Hindlimb muscle (tissue), 1 donor: ENCODE results near the gene BLTP3A. TPM values are rescaled to one million over a fixed set of nuclear protein-coding genes. Genes with fewer than 3 reads are reported as not detected.
A peak's percentile ranks its signal among the peaks of the same experiment; 100 is the strongest.
"Not testable (repeated sequence)": the region's sequence is repeated elsewhere in the genome, so short reads cannot be mapped to it uniquely, and the experiment has no call there.

Experiments used
- DNase-seq: peaks from one replicate; pipeline ENCODE4 v3.0.0-alpha.2; 2013
- polyA plus RNA-seq: library from polyadenylated mRNA; unstranded; fragments of 120-200 nt; gene quantifications from one replicate; pipeline ENCODE4 v1.2.1, GENCODE V29; 2013; ENCODE audit not compliant: insufficient read length

The BLTP3A gene
- polyA plus RNA-seq, 1 donor = 15.9 TPM

DNA sequence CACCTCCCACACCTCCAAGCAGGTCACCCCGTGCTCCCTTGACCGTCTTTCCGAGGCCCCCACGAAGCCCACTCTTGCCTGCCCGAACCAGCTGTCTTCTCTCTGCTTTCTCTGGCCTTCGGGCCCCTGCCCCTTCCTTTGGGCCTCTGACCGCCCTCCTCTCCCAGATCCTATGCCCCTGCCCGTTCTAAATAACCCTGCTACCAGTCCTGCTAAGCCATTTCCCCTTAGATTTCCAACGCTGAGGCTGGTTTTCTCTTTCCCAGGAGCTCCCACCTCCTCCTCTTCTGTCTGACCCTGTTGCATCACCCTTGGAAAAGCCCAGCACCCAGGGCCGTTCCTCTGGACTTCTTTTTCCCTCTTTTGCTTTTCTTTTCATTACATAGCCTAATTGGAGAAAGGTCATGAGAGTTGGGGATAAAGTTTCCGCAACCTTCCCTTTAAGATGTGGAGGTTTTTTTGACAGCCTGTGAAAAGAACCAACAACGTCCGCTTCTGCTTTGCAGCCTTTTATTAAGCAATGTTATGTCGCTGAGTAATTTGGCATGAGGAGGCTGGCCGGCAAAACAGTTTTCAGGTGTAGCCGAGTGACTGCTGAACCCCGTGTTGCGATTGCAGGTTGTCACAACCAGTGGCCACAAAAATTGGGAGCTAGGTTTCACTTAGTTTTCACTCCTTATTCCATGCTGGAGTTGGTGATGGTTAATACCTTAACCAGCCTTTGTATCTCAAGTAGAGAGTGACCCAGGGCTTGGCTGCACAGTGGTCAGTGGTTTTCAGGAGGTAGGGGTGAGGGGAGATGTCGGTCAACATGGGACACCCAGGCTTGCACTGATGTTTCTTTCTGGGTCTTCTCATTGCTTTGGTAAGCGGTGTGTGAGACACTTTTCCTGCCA lies 970 bp downstream of the BLTP3A start:
- peak; percentile 28 for DNase-seq

DNA sequence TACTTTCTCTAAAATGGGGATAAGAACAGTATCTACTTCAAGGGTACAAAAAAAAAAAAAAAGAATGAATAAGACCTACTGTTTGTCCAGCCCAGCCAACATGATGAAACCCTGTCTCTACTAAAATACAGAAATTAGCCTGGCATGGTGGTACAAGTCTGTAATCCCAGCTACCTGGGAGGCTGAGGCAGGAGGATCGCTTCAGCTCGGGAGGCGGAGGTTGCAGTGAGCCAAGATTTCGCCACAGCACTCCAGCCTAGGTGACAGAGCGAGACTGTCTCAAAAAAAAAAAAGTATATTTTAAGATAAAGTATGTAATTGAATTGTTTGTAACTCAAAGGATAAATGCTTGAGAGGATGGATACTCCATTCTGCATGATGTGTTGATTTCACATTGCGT lies 2.0 kb downstream of the BLTP3A start:
- DNase-seq = no peak

DNA sequence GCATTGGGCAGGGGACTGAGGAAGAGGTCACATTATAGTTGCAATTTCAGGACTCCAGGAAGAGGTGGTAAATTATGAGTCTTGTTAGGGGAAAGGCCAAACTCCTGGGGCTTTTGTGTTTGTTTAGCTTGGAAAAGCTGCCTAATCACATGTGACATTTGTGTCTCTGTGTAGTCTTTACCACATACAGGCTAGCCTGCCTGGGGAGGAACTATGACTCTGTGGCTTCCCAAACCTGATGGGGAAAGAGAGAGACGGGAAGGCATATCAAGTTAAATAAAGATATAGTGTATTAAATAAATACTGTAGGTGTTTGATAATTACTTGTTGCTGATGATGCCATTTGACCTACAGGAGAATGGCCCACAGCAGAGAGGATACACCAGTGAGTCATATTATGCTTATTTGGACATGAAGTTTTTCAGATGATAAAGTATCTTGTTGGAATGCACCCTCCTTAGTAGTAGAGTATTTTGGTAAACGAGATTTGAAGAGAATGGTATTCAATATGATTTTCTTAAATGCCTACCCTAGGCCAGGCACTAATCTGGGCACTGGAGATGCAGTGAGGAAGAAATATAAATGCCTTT lies 4.0 kb downstream of the BLTP3A start:
- no peak for DNase-seq

DNA sequence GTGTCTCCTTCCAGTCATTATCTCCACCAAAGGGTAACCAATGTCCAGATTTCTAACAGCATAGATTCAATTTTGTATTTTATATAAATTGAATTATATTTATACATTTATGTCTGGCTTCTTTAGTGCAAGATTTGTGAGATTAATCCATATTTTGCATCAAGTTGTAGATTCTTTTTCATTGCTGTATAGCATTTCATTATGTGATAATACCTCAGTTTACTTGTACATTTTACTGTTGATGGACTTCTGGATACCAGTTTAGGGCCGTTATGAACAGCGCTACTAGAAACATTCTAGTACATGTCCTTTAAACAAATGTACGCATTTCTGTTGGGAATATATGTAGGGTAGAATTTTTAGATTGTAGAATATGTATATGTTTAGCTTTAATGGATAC lies 6.2 kb downstream of the BLTP3A start:
- no peak for DNase-seq

DNA sequence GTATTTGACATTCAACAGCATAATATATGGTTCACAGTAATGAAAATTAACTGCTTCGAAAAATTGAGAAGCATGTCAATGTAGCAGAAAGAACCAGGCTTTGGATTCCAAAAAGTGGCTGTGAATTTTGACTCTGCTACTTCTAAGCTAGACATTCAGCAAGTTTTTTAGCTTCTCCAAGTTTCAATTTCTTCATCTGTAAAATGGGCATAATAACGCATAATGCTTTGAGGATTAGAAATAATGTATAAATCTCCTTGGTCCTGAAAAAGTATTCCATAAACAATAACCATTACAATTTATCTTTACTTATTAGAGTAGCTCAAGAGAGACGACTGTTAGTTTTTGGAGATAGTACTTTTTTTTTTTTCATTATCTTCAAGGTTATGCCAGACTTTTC lies 7.7 kb downstream of the BLTP3A start:
- no peak for DNase-seq

DNA sequence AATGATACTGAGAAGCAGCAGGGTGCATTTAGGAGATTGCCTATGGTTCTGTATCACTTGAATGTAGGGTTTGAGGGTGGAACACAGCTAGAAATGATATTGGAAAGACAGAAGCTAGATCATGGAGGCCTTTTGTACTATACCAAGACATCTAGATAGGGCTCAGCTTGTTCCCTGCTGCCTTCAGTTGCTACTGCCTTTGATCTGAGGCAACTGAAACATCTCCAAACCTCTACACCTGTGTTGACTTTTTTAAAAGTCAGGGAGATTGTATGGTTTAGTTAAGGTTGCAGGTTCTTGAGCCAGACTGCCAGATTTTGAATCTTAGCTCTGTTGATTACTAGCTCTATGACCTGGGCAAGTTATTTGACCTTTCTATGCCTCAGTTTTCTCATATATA lies 12.7 kb downstream of the BLTP3A start:
- DNase-seq = no peak

DNA sequence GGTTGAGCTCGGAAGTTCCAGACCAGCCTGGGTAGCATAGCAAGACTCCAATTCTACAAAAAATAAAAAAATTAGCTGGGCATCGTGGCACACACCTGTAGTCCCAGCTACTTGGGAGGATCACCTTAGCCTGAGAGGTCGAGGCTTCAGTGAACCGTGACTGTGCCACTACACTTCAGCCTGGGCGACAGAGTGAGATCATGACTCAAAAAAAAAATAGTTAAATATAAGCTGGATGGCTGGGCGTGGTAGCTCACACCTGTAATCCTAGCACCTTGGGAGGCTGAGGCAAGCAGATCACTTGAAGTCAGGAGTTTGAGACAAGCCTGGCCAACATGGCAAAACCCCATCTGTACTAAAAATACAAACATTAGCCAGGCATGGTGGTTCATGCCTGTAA lies 13.2 kb downstream of the BLTP3A start:
- DNase-seq = not testable (repeated sequence)

DNA sequence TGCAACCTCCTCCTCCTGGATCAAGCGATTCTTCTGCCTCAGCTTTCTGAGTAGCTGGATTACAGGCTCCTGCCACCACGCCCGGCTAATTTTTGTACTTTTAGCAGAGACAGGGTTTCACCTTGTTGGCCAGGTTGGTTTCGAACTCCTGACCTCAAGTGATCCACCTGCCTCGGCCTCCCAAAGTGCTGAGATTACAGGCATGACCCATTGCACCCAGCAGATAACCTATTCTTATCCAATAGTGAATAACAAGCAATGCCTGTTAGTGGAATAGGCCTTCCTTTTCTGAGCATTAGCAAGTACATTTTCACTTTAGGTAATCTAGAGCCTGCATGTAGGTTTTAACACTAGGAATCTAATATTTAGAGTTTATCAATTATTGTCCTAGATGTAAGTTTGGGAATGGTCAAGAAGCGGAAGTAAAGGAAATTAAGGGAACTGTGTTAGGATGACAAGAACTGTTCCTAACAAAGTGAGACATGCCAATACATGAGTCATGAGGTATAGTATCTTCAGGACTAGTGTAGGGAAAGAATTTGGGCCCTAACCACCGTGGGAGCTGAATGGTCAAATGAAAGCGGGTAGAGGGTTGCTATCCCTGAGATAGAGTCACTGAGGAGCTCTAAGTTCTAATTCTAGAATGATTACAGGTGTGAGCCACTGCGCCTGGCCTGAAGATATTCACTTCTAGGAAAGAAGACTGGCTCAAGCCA lies 15.0 kb downstream of the BLTP3A start:
- DNase-seq = no peak

DNA sequence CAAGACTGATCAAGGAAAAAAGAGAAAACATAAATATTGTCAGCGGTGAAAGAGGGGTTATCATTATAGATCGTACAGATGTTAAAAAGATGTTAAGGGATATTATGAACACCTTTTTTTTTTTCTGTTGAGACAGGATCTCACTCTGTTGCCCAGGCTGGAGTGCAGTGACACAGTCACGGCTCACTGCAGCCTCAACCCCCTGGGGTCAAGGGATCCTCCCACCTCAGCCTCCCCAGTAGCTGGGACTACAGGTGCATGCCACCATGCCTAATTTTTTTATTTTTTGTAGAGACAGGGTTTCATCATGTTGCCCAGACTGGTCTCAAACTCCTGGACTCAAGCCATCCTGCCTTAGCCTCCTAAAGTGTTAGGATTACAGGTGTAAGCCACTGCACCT lies 16.6 kb downstream of the BLTP3A start:
- DNase-seq = not testable (repeated sequence)

DNA sequence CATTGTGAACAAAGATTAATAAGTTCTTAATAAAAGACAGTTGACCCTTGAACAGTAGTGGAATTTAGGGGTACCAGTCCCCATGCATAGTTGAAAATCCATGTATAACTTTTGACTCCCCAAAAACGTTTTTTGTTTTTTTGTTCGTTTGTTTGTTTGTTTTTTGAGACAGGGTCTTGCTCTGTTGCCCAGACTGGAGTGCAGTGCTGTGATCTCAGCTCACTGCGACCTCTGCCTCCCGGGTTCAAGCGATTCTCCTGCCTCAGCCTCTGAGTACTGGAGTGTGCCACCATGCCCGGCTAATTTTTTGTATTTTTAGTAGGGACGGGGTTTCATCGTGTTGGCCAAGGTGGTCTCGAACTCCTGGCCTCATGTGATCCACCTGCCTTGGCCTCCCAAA lies 17.5 kb downstream of the BLTP3A start:
- DNase-seq = not testable (repeated sequence)

DNA sequence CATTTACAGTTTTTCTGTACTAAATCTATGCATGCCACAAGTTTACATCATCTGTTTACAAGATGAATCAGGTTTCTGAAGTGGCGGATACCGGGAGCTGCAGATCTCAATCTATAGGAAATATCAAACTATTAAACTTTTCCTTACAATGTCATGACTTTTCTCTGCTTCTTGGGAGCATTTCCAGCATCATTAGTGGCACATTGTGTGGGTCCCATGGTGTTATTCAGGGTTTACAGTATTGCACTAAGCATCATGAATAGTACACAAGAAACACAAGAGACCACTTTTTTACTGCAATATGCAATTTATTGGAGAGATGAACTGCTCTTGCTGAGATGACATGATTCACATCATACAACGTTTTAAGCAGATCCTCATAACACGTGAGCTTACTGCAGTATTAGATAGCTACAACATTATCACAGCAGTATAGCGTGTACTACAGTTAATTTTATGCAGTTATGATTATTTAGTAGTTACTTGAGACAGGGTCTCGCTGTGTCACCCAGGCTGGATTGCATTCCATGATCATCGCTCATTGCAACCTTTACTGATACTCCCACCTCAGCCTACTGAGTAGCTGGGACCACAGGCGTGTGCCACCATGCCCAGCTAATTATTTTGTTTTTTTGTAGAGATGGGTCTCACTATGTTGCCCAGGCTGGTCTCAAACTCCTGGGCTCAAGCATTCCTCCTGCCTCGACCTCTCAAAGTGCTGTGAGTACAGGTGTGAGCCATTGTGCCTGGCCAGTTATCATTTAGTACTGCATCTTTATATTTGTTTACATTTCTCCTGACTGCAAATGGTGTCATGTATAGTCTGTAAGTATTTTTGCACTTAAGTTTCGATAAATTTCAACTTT lies 18.4 kb downstream of the BLTP3A start:
- no peak for DNase-seq

DNA sequence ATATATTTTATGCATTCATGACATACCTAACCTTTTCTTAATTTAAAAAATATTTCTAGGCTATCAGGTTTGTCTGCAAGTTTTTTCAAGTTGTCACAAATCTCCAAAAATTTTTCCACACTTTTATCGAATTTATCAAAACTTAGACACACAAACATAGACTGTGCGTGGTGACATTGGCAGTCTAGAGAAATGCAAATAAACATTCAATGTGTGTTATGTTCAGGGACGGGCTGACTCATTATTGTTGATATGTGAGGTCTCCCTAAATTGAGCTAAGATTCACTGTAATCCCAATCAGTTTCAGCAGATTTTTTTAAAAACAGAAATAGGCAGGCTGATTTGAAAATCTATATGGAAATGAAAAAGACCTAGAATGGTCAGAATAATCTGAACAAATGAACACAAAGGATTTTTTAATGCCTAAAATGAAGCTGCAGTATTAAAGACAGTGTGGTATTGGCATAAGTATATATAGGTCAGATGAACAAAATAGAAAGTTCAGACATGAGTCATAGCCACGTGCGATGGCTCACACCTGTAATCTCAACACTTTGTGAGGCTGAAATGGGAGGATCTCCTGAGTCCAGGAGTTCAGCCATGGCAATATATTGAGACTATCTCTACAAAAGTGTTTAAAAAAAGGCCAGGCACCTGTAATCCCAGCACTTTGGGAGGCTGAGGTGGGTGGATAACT lies 19.2 kb downstream of the BLTP3A start:
- DNase-seq = no peak

DNA sequence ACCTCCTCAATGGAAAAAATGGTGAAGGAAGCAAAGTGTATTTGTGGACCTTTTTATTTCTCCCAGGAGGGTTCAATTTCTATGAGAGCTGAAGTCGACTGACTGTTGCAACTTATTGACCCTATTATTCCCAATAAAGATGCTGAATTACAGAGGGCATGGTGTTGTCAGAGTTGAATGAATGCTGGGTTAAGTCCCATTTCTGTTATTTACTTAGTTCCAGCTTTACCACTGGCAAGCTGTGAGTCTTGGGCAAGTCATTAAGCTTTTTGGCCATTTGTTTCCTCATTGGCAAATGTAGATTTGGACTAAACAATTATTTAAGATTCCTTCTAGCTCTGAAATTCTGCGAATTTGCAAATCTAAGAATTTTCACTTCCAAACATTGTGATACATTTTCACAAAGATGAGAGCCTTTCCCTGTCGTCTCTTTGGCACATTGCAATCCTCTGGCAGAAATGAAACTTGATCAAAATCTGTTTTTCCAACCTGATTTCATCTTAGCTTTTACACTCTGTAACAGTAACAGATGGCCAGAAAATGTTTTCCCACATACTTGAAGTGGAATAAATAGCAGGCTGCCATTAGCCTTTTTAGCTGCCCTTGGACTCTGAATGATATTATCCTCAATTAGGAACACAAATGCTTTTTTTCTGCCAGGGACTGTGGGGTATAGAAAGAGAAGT lies 21.3 kb downstream of the BLTP3A start:
- no peak for DNase-seq

DNA sequence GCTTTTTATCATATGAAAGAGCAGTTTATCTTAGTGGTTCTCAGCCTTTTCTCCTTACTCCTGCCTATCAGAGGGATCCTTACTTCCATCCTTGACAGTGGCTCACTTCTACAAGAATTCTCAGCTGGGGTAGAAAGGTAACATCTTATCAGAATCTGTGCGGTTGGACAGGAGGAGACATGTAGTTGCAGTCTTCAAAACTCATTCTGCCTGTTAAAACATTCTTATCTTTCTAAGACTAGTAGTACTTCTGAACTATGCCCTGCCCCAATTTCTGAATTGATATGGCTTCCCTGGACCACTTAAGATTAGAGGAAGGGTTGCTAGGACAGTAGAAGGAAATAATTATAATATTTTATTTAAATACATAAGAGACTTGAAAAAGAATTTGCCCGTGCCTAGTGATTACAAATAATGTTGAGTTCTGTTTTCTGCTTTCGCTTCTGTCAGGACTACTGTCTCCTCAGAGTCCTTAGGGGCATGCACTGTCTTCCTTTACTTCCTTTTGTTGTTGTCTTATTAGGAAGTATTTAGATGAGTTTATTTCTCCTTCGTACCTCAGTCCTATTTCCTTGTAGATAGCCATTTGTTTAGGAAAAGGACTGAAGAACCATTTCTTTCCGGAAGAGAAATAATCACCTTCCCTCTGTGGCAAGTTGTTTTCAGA lies 24.9 kb downstream of the BLTP3A start:
- no peak for DNase-seq

DNA sequence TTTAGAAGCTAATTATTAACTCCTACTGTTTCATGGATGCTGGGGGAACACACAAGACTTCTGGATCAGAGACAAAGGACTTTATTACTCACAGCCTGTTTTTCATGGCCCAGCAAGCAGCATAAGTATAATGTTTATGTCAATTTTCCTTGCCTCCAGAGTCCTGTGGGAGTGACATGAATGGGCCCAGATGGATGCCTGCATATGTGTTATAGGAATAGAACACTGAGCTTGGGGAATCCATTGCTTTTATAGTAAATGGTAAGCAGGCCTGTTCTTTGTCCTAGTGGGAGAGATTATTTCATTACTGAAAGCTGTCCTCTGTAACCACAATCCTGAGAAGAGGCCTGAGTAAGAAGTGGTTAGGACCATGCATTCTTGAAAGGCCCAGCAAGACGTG lies 25.6 kb downstream of the BLTP3A start:
- no peak for DNase-seq

DNA sequence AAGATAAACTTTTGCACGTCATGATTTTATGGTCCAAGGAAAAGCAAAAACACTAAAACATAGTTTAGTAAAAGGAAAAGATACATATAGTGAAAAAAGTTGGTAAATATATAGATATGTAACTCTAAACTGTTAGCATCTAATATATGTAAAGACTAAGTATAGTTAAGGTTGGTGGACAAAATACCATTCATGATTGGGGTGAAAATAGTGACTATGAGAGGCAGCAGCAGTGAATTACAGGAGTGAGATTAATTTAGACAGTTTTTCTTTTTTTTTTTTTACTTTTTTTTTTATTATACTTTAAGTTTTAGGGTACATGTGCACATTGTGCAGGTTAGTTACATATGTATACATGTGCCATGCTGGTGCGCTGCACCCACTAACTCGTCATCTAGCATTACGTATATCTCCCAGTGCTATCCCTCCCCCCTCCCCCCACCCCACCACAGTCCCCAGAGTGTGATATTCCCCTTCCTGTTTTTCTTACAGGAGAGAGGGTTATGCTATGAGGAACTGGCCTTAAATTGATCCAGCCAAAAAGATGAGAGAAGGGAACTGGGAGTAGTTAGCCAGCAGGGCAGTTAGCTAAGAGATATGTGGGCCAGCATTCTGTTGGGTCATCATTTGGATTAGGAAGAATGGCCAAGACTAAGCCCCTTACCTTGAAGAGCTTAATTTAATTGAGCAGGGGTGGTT lies 27.1 kb downstream of the BLTP3A start:
- not testable (repeated sequence) for DNase-seq

DNA sequence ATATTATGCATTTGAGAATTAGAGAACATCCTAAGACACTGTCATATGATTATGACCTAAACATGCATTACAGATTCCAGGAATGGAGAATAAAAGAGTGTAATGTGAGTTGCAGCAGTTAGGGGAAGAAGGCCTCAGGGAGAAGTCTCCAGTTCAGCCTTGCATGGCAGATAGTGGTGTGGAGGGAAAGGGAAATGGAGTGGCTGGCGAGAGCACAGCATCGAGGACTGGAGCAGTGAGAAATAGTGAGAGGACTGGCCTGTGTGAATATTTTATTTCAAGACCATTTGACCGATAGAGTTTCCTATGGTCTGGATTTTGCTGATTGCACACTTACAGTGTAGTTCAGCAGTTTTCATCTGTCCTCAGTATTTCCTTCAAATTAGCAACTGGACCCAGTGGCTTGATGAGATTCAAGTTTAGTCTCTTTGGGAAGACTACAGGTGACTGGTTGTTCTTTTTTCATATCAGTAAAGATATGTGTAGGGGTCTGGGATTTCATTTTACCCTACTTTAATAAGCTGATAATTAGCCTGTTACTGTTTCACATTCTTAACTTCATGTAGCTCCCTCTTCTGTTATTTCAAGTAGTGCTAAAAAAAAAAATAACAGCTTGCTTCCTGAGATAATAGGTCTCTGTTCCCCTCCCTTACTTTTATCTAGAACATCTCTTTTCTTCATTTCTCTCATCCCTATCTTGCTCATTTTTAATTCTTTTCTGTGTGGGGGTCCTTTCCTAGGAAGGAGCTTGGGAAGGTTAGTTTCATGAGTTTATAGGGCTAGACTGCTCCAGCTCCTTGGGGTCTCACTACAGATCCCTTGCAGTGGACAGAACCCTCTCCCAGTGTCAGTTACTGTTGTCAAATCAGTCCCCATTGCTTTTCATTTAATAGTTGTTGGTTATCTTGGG lies 27.9 kb downstream of the BLTP3A start:
- DNase-seq = no peak

DNA sequence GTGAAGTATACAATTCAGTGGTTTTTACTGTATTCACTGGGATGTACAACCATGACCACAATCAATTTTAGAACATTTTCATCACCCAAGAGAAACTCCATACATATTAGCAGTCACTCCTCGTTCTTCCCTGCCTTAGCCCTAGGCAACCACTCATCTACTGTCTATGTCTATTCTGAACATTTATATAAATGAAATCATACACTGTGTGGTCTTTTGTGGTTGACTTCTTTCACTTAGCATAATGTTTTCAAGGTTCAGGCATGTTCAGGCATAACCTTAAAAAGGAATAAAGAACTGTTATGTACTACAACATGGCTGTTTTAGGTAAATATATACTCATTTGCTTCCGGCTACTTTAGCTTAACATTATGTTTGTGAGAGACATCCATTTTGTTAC lies 37.3 kb downstream of the BLTP3A start:
- DNase-seq = no peak

DNA sequence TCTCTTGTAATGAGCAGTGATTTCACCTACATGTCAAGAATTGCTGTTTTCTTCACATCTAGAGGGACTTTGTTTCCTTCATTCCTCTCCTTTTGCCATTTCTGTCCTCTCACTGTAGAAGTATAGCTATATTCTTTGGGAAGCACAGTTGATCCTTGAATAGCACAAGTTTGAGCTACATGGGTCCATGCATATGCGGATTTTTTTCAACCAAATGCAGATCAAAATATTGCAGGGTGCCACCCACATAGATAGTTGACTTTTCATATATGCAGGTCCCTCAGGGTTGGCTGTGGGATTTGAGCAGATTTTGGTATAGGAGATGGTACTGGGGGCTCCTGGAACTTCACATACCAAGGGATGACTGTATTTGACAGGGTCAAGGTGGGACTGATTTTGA lies 41.1 kb downstream of the BLTP3A start:
- DNase-seq = no peak
